Brain pericyte (primary cell): ENCODE measurements around the gene NMRAL1.

Source experiments
- DNase-seq: peaks from one replicate; pipeline ENCODE4 v3.0.0-alpha.2; 2012; ENCODE audit warnings: low read depth, low spot score

The NMRAL1 gene

GRCh38 chr16:4467916-4468315 lies 6.5 kb downstream of the NMRAL1 start:
- DNase-seq: no peak

DNA sequence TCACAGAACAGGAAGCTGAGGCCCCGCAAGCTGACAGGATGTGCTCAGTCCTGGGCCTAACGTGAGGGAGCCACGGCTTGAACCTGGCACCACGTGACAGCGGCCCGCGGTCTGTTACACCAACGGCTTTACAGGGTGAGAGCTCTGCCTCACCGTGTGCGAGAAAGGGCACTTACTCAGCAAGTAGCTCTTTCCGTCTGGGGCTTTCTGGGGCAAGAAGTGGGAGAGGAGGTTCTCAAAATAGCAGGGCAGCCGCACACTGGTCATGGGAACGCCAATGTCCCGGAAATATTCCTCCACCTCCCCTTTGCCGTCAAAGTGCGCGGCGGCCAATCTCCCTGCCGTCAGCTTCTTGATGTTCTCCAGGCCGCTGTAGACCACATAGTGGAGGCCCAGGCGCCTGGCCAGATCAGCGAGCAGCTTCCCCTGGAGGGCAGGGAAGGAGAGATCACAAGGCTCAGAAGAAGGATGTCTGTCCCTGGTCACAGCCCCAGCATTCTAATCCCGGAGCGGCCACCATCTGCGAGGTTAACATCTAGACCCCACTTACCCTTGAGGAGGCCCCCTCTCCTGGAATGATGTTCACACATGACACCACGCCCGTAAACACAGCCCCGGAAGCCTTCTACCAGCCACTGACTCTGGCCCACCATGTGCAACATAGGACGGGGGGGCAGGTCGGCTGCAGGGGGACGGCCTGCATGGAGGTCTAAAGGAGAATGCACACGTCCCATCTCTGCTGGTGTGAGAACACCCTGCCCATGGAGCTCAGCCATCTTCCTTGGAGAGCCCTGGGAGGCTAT lies 8.2 kb downstream of the NMRAL1 start:
- no peak for DNase-seq

DNA sequence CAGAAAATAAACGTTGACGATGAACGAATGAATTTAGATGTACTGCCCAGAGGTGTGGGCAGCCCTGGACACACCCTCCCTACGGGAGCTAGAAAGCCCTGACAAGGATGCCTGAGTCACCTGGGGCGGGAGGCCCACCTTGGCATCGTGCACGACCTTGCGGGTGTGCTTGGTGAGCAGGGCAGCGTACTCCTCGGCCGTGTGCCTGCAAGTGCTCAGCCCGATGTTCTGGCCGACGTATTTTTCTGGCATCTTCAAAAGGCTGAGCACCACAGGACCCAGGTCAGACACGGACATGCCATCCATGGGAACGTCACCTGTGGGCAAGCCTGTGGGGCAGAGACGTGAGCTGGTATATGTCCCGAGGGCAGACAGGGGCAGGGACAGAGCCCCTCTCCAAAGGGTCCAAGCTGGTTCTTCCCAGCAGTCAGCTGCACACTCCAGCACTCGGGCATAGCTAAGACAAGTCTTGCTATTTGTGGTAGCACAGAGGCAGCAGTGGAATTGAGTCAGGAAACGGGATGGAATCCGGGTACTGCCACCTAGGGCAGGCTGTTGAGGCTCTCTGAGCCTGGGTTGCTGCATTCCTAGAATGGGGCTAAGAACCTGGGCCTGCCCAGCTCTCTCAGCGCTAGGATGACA lies 10.8 kb downstream of the NMRAL1 start:
- no peak for DNase-seq

GRCh38 chr16:4461250-4462085 lies 13.0 kb downstream of the NMRAL1 start:
- DNase-seq: no peak

GRCh38 chr16:4460936-4461249 lies 13.5 kb downstream of the NMRAL1 start:
- DNase-seq: no peak

DNA sequence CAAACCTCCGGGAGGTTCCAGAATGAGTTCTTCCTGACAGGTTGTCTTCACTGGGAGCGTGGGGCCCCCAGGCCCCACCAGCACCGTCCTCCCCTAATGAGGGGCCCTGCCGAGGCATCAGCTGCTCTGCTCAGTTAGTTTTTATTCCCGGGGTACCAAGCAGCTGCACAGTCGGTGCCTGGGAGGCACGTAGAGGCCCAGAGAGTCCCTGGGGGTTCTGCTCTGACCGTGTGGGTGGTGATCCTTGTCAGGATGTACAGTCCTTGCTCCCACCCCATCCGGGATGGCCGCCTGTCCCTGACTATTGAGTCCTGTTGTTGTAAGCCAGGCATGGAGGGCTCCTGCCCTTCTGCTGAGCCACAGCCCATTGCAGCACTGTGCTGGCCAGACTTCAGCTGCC lies 18.5 kb downstream of the NMRAL1 start:
- no peak for DNase-seq

- DNase-seq: no peak
Observed at GRCh38 chr16:4455081-4455480, 19.3 kb downstream of the NMRAL1 start.

DNA sequence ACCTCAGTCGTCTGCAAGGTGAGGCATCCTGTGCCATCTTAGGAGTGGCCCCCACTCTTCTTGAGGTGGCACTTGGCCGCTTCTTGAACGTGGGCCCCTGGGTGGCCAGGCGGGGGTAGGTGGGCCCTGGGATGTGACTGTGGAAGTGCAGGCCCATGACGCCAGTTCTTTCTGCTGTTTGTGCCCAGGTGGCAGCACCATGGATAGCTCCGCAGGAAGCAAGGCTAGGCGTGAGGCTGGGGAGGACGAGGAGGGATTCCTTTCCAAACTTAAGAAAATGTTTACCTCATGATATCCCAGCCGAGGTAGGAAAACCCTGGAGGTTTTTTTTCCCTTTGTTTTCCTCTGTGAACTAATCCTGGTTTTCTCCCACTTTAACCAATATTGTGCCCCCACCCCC lies 19.8 kb downstream of the NMRAL1 start:
- no peak for DNase-seq

GRCh38 chr16:4452674-4453073 lies 21.8 kb downstream of the NMRAL1 start:
- DNase-seq: no peak

DNA sequence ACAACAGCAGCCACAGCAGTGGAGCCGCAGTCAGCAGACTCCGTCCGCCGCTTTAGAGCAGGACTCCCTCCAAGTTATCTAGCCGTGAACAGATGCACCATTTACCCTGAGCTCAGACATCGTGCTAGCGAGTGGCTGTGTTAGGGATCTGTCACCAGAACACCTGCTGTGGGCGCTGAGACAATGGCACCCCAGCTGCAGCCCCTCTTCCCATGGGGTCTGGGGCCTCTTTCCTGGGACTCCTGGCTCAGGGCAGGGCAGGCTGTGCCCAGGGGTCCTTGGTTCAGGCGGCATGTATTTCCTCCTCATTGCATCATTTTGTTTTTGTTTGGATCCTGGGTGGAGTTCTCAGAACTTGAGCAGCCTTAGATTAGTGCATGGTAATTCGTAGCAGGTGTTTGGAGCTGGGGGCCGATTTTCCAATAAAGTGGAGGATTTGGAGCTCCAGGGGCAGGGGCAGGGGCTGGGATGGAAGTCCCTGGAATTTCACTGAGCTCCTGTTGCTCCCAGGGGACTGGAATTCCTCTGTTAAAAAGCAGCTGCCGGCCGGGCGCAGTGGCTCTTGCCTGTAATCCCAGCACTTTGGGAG lies 23.4 kb downstream of the NMRAL1 start:
- DNase-seq: no peak

- DNase-seq: no peak
Observed at GRCh38 chr16:4450430-4450829, 24.0 kb downstream of the NMRAL1 start.

- no peak for DNase-seq
Observed at GRCh38 chr16:4443986-4444385, 30.4 kb downstream of the NMRAL1 start.

GRCh38 chr16:4443271-4443670 lies 31.2 kb downstream of the NMRAL1 start:
- no peak for DNase-seq

GRCh38 chr16:4442371-4442770 lies 32.1 kb downstream of the NMRAL1 start:
- DNase-seq: no peak

GRCh38 chr16:4437366-4437765 lies 37.1 kb downstream of the NMRAL1 start:
- no peak for DNase-seq

DNA sequence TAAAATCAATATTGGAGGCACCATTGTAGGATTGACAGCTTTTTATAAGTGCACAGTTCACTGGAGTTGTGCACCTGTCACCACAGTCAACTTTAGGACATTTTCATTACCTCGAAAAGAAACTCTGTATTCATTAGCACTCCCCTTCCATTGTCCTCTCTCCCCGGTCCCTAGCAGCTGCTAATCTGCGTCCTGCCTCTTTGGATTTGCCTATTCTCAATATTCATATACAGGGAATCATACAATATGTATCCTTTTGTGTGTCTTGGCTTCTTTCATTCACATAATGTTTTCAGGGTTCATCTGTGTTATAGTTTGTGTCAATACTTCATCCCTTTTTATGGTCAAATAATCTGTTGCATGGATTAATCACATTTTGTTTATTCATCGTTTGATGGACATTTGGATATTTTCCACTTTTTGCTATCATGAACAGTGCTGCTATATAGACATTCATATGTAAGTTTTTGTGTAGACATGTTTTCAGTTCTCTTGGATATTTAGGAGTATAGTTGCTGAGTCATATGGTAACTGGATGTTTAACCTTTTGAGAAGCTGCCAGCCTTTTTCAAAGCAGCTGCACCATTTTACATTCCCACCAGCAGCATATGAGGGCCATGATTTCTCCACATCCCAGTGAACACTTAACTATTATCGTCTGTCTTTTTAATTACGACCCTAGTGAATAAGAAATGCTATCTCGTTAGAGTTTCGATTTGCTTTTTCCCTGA lies 38.9 kb downstream of the NMRAL1 start:
- DNase-seq: no peak

- no peak for DNase-seq
Observed at GRCh38 chr16:4433914-4434787, 40.3 kb downstream of the NMRAL1 start.

DNA sequence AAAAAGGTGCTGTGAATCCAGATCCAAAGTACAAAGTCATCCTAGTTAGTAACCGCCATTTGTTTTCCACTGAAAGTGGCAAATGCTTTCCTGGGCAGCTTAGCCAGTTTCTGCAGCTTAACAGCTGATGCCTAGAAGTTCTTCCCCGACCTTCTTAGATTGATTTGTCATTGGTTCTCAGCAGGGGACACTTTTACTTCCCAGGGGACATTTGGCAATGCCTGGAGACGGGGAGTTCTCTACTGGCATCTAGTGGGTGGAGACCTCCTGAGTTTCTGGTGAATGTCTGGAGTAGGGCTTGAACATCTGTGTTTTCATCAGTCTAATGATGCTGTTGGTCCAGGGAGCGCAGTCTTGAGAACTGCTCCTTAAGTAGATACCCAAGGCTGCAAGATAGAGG lies 41.2 kb downstream of the NMRAL1 start:
- DNase-seq: no peak

GRCh38 chr16:4431023-4431422 lies 43.4 kb downstream of the NMRAL1 start:
- DNase-seq: no peak

DNA sequence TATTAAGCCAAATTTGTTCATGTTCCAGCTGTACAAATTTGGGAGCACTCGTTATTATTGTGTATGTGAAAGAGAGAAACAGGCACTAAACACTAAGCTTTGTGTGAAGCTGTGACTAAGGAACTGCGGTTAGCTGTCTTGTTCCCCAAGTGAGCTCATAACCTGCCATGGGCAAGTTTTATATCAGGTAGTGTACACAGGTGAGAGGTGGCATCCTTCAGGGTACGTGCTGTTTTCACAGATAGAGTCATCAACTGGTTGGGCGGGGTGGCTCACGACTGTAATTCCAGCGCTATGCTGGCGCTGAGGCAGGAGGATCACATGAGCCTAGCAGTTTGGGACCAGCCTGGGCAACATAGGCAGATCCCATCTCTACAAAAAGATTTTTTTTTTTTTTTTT lies 45.9 kb downstream of the NMRAL1 start:
- DNase-seq: no peak
